ENCODE data around the gene KRT12. TPM values are rescaled to one million over a fixed set of nuclear protein-coding genes. Genes with fewer than 3 reads are reported as not detected.
A peak's percentile ranks its signal among the peaks of the same experiment; 100 is the strongest.

Gene KRT12
- total and polyA plus RNA-seq, 9 of the 15 experiments (the other 6 are each of a cell fraction or from before 2014, with no cell fraction given), result 0.18 to 7.0 (median 2.2) TPM

GRCh38 chr17:40827746-40828453 lies 39.1 kb downstream of the KRT12 start (continued):
- peak; percentile 86 for TF ChIP-seq ARID3A (IDR thresholded peaks at IDR 0.05; ENCODE audit: borderline replicate concordance, low read depth, low read length)
- TF ChIP-seq TCFL5 (CRISPR knock-in tag; conservative IDR thresholded peaks at IDR 0.05), result no peak
- TF ChIP-seq BDP1 (IDR thresholded peaks at IDR 0.05; ENCODE audit: insufficient read depth, insufficient read length), result no peak
- no peak for TF ChIP-seq ZNF282 (CRISPR knock-in tag; IDR thresholded peaks at IDR 0.05)
- TF ChIP-seq PKNOX1 (IDR thresholded peaks at IDR 0.05), result peak; percentile 98
- no peak for TF ChIP-seq ZNF586 (CRISPR knock-in tag; conservative IDR thresholded peaks at IDR 0.05)
- no peak for TF ChIP-seq FOS (IDR thresholded peaks at IDR 0.05; ENCODE audit: extremely low read depth, insufficient read length)
- peak; percentile 38 for TF ChIP-seq SMAD1 (IDR thresholded peaks at IDR 0.05; ENCODE audit: low read depth, low read length, partially characterized antibody)
- TF ChIP-seq MCM3 (IDR thresholded peaks at IDR 0.05), result no peak
- peak; percentile 91 for TF ChIP-seq C11orf30 (IDR thresholded peaks at IDR 0.05; ENCODE audit: low read depth)
- TF ChIP-seq ZNF398 (CRISPR knock-in tag; IDR thresholded peaks at IDR 0.05), result no peak
- no peak for TF ChIP-seq ZFP30 (CRISPR knock-in tag; IDR thresholded peaks at IDR 0.05; ENCODE audit: borderline replicate concordance)
- no peak for TF ChIP-seq ZNF324 (CRISPR knock-in tag; IDR thresholded peaks at IDR 0.05)
- TF ChIP-seq CBX1 (IDR thresholded peaks at IDR 0.05; ENCODE audit: low read depth), result no peak
- no peak for TF ChIP-seq BMI1 (IDR thresholded peaks at IDR 0.05; ENCODE audit: low read length)
- TF ChIP-seq RNF2 (IDR thresholded peaks at IDR 0.05), result peak; percentile 86; the same call in 1 of the 2 replicates
- TF ChIP-seq KLF13 (tag; IDR thresholded peaks at IDR 0.05; ENCODE audit: borderline replicate concordance, low read depth), result no peak
- no peak for TF ChIP-seq THRAP3 (IDR thresholded peaks at IDR 0.05; ENCODE audit: borderline replicate concordance)
- no peak for TF ChIP-seq MCM2 (IDR thresholded peaks at IDR 0.05; ENCODE audit: low read depth)
- no peak for TF ChIP-seq TAF7 (tag; IDR thresholded peaks at IDR 0.05)
- no peak for TF ChIP-seq NR2F6 (CRISPR knock-in tag; IDR thresholded peaks at IDR 0.05)
- TF ChIP-seq FOXM1 (IDR thresholded peaks at IDR 0.05; ENCODE audit: low read depth), result peak; percentile 92
- TF ChIP-seq FOXM1 (CRISPR knock-in tag; IDR thresholded peaks at IDR 0.05; ENCODE audit: low read depth), result no peak
- peak; percentile 83 for TF ChIP-seq POLR2A (conservative IDR thresholded peaks at IDR 0.05)
- TF ChIP-seq NBN (IDR thresholded peaks at IDR 0.05; ENCODE audit: low read depth), result peak; percentile 97
